Heart right ventricle (tissue), 16 donors: Measurements from ENCODE around the gene USP54. TPM values are rescaled to one million over a fixed set of nuclear protein-coding genes. Genes with fewer than 3 reads are reported as not detected.

ENCODE experiments used
- ATAC-seq, 8 donors: fragments of 200-7000 bp; cut with Tn5 transposase; one replicate each; pipeline ENCODE4 v1.9.1; 2020; ENCODE audit warnings: mild to moderate bottlenecking in 8 of 8, moderate library complexity in 8 of 8, moderate number of reproducible peaks in 1 of 8
- DNase-seq, 2 donors: peaks; one replicate each; pipeline ENCODE4 v3.0.0-alpha.2; 2020
- H3K27ac ChIP-seq, 10 donors: fragments of 200-600 bp; sonication (generic) in 2 of 10; one replicate each; pipeline versions ENCODE4 v1.5.0 to v1.8.0; 2020 to 2022; ENCODE audit warnings: mild to moderate bottlenecking in 3 of 10
- H3K27me3 ChIP-seq, 7 donors: fragments of 200-600 bp; one replicate each; pipeline ENCODE4 v1.8.0; 2021 to 2022; ENCODE audit warnings: mild to moderate bottlenecking in 2 of 7
- H3K36me3 ChIP-seq, 9 donors: fragments of 200-600 bp; sonication (generic) in 1 of 9; one replicate each; pipeline versions ENCODE4 v1.5.0 to v1.8.0; 2020 to 2022; ENCODE audit warnings: mild to moderate bottlenecking in 2 of 9
- H3K4me1 ChIP-seq, 9 donors: fragments of 200-600 bp; sonication (generic) in 1 of 9; one replicate each; pipeline versions ENCODE4 v1.5.0 to v1.8.0; 2020 to 2022; ENCODE audit warnings: mild to moderate bottlenecking in 4 of 9
- H3K4me3 ChIP-seq, 10 donors: fragments of 200-600 bp; sonication (generic) in 2 of 10; one replicate each; pipeline versions ENCODE4 v1.5.0 to v1.8.0; 2020 to 2022; ENCODE audit warnings: mild to moderate bottlenecking in 7 of 10, moderate library complexity in 2 of 10
- H3K9me3 ChIP-seq, 11 donors: fragments of 200-600 bp in 10 of 11; sonication (generic) in 2 of 11; one replicate each; pipeline versions ENCODE4 v1.5.0 to v1.8.0; 2013 to 2022; ENCODE audit warnings: mild to moderate bottlenecking in 2 of 11, control low read depth in 1 of 11, moderate library complexity in 1 of 11
- CTCF ChIP-seq, 9 donors: fragments of 200-600 bp; sonication (generic) in 2 of 9; IDR thresholded peaks; one replicate each; pipeline versions ENCODE4 v1.5.0 to v1.8.0; 2021 to 2022; ENCODE audit warnings: antibody characterized with exemption in 9 of 9, mild to moderate bottlenecking in 5 of 9, moderate library complexity in 1 of 9
- WGBS, 2 donors: extraction: QIAGEN DNeasy Blood & Tissue Kit; methylation state at CpG; one replicate each; pipeline ENCODE4 v1.1.7; 2013; ENCODE audit warnings: inconsistent platforms in 1 of 2; 5-methylcytosine and 5-hydroxymethylcytosine counted together
- intact Hi-C, 10 donors: fragments of 100-400 bp; cut with DNase I; formaldehyde crosslinking; loops; one replicate each; pipeline versions ENCODE4 v1.11.1 to v1.14.2; 2022
- polyA plus RNA-seq, 2 donors: library from polyadenylated mRNA; stranded (reverse); fragments of 200-250 nt; gene quantifications; one replicate each; pipeline ENCODE4 v1.2.3, GENCODE V29; 2013
- total RNA-seq, 10 donors: library from RNA; stranded (reverse); fragmentation: NEBNext Ultra II Directional in 3 of 10; extraction: Animal tissue kit (Norgen Biotek cat#: 25700) in 3 of 10; gene quantifications; one replicate each; pipeline versions ENCODE4 v1.2.1 to v1.2.4, GENCODE V29; 2021 to 2023
- donor health status: Arrhythmogenic right ventricular cardiomyopathy.
- donor health status: ischemic (EF 13 %, LVEDD 7.1; RV severe dilation, severe dysfunction).
- donor health status: healthy with polysubstance abuse.
- donor health status: DM: no; HTN: yes; CAD: no.
- donor health status: DM: no; HTN: no; CAD: no.
- donor health status: ischemic (EF 25% LVEDD 6.9; RV normal size, moderate dysfunction).
- donor health status: ischemic (EF 25% LVEDD 5.7; RV mildly dilated, moderate dysfunction).
- donor health status: healthy.
- donor health status: DM: yes; HTN: yes; CAD: no.
- donor health status: Ischemic cardiomyopathy.
- donor health status: ischemic (EF 35%, LVEDD 5.7; RV mildly dilated, moderate dysfunction).
- donor health status: nonischemic (EF 11% LVEDD 7.7; RV severe dilation, severe dysfunction).
- donor health status: DM: yes; HTN: yes; CAD: no.
- donor health status: PGD.
- donor health status: ischemic (EF 29% LVEDD 5.4; RV normal size, mild dysfunction).
- donor health status: nonischemic (EF 23%, LVEDD 6.1; RV moderate dilation, normal function).

USP54 gene
- total and polyA plus RNA-seq, 12 donors, result 7.9 to 34.5 (median 18.1) TPM

- TF ChIP-seq CTCF (IDR thresholded peaks at IDR 0.05), result no peak
- no peaks in the 10 kb centered on the region for H3K9me3 ChIP-seq
- H3K27me3 ChIP-seq, result no peaks in the 10 kb centered on the region
- intact Hi-C loops, result no loop called here
- H3K4me3 ChIP-seq, result no peak overlapping the region
- no peak for DNase-seq
- peaks cover 0 to 38% (median 0%) of the 10 kb centered on the region in 9 donors for H3K36me3 ChIP-seq
- H3K4me1 ChIP-seq, result no peaks in the 10 kb centered on the region
- H3K27ac ChIP-seq, result no peak overlapping the region
- 73 to 78% methylated on average over 2 of the region's 2 CpGs for WGBS, 2 donors
- no peak for ATAC-seq
These were observed 45.8 kb downstream of the USP54 start for GRCh38 chr10:73545357-73545756.

DNA sequence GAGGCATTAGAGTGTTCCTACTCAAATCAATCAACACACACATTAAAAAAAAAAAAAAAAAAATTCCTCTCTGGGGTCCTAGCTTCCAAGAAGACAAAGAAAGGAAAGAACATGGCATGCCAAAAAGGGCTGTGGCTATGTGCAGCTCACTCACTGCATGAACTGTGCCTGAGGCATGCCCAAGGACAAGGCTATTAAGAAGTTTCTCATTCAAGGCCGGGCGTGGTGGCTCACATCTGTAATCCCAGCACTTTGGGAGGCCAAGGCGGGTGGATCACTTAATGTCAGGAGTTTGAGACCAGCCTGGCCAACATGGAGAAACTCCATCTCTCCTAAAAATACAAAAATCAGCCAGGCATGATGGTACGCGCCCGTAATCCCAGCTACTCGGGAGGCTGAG, 53.4 kb downstream of the USP54 start:
- no peak for TF ChIP-seq CTCF (IDR thresholded peaks at IDR 0.05)
- Histone ChIP-seq H3K27ac (no peak overlapping the region), H3K9me3 (no peaks in the 10 kb centered on the region), H3K4me1 (no peaks in the 10 kb centered on the region), H3K27me3 (no peaks in the 10 kb centered on the region), H3K4me3 (no peak overlapping the region), H3K36me3 (peaks cover 0 to 87% (median 9%) of the 10 kb centered on the region in 9 donors)
- intact Hi-C loops, result no loop called here
- ATAC-seq (no peak), DNase-seq (no peak)
- WGBS, 2 donors, result 94 to 97% methylated on average over 7 of the region's 7 CpGs

GRCh38 chr10:73537288-73537687, 53.9 kb downstream of the USP54 start:
- 87 to 89% methylated on average over 2 of the region's 2 CpGs for WGBS, 2 donors
- Histone ChIP-seq H3K27ac (no peak overlapping the region), H3K9me3 (no peaks in the 10 kb centered on the region), H3K36me3 (peaks cover 0 to 87% (median 9%) of the 10 kb centered on the region in 9 donors), H3K4me3 (no peak overlapping the region), H3K27me3 (no peaks in the 10 kb centered on the region), H3K4me1 (no peaks in the 10 kb centered on the region)
- no peak for TF ChIP-seq CTCF (IDR thresholded peaks at IDR 0.05)
- ATAC-seq (no peak), DNase-seq (no peak)
- intact Hi-C loops, result no loop called here

- no peaks in the 10 kb centered on the region for H3K27me3 ChIP-seq
- no peaks in the 10 kb centered on the region for H3K9me3 ChIP-seq
- no peak overlapping the region for H3K4me3 ChIP-seq
- H3K27ac ChIP-seq, result no peak overlapping the region
- peaks cover 0 to 81% (median 9%) of the 10 kb centered on the region in 9 donors for H3K36me3 ChIP-seq
- H3K4me1 ChIP-seq, result no peaks in the 10 kb centered on the region
- DNase-seq, result no peak
- ATAC-seq, result no peak
- no peak for TF ChIP-seq CTCF (IDR thresholded peaks at IDR 0.05)
- intact Hi-C loops, result loop anchor here in 2 of 10 donors (5.0 kb wide), 2 partner anchors 92 to 107 kb away; partner anchors contain the start of gene MYOZ1 (in 1 of the 2)
- whole genome bisulfite sequencing, 2 donors, result 96 to 97% methylated on average over 1 of the region's 1 CpG
These were observed 56.3 kb downstream of the USP54 start for GRCh38 chr10:73534857-73535256.
